ENCODE results near the gene ACOX3. TPM values are rescaled to one million over a fixed set of nuclear protein-coding genes. Genes with fewer than 3 reads are reported as not detected.

The ACOX3 gene
- total RNA-seq, 1 donor from 2014 or later = 74.5 TPM

DNA sequence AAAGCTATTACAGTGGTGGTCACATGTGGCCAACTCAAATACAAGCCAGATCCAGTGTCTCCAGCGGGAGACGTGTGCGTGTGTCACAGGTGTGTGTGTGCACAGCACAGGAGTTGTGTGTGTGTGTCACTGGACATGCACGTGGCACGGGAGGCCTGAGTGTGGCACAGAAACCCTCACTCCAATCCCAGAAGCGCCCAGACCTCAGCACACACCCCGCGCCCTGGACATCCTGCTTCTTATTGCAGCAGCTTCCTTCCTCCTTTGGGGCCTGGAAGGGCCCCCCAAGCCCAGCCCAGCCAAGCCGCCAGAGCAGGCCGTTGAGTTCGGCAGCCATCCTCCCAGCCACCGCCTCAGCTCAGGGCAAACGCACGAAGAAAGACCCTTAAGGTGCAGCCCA, 37.9 kb downstream of the ACOX3 start:
- peak overlapping the region; percentile 86 to 89 for H3K27ac ChIP-seq
- H3K9me3 ChIP-seq = no peaks in the 10 kb centered on the region
- peak overlapping the region in 1 of 2 donors; percentile 5 for H3K4me3 ChIP-seq
- peaks cover 42 to 48% of the 10 kb centered on the region in 2 donors for H3K36me3 ChIP-seq
- H3K4me1 ChIP-seq = peaks cover 15 to 19% of the 10 kb centered on the region in 2 donors
- no peaks in the 10 kb centered on the region for H3K27me3 ChIP-seq
- TF ChIP-seq, protein P1, sequence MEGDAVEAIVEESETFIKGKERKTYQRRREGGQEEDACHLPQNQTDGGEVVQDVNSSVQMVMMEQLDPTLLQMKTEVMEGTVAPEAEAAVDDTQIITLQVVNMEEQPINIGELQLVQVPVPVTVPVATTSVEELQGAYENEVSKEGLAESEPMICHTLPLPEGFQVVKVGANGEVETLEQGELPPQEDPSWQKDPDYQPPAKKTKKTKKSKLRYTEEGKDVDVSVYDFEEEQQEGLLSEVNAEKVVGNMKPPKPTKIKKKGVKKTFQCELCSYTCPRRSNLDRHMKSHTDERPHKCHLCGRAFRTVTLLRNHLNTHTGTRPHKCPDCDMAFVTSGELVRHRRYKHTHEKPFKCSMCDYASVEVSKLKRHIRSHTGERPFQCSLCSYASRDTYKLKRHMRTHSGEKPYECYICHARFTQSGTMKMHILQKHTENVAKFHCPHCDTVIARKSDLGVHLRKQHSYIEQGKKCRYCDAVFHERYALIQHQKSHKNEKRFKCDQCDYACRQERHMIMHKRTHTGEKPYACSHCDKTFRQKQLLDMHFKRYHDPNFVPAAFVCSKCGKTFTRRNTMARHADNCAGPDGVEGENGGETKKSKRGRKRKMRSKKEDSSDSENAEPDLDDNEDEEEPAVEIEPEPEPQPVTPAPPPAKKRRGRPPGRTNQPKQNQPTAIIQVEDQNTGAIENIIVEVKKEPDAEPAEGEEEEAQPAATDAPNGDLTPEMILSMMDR (IDR thresholded peaks at IDR 0.05) = no peak
- peak; percentile 41 to 82 for DNase-seq (ENCODE audit: low spot score in 2 of 2)
- intact Hi-C loops (cut with DNase I) = loop anchor here (1.0 to 2.0 kb wide), 5 partner anchors 26 to 243 kb away; partner anchors contain the start of genes ACOX3 and TRMT44

DNA sequence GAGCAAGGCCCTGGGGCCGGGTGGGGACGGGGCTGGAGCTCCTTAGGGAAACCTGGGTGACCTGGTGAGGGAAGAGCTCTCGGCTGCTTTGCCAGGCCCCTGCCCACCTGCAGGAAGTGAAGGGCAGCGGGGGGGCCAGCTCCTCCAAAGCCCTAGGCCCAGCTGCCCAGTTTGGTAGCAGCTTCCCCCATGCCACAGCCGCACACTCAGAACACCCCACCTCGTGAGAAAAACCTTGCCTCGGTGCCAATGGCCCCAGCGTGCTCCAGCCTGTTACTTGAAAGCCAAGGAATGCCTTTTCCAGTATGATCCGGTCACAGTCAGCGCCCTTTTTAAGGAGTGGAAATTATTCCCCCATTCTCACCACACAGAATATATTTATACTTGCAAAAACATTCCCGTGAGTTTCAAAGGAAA, 38.3 kb downstream of the ACOX3 start:
- Histone ChIP-seq H3K36me3 (peaks cover 40 to 50% of the 10 kb centered on the region in 2 donors), H3K4me1 (peaks cover 15 to 19% of the 10 kb centered on the region in 2 donors), H3K9me3 (no peaks in the 10 kb centered on the region), H3K27ac (peak overlapping the region; percentile 86 to 89), H3K27me3 (no peaks in the 10 kb centered on the region), H3K4me3 (no peak overlapping the region)
- intact Hi-C loops (cut with DNase I) = loop anchor here (1.0 to 2.0 kb wide), 3 partner anchors 27 to 243 kb away; partner anchors contain the start of genes ACOX3 and TRMT44
- TF ChIP-seq, protein P1 (IDR thresholded peaks at IDR 0.05) = no peak
- DNase-seq (ENCODE audit: low spot score in 2 of 2) = peak; percentile 63 to 92

DNA sequence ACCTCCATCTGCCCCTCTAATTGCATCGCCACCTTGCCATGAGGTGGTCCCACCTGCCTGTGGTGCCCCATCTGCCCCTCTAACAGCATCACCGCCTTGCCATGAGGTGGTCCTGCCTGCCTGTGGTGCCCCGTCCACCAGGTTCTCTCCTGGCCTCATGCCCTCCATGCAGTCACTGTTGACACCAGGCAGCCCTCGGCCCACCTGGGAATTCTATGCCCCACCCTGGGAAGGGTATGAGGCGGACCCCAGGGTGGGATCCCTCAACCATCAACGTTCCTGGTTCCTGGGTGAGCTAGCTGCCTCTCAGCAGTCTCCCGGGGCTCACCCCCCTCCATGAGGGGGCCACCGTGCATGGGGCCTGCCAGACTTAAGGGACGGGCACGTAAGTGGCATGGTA, 38.9 kb downstream of the ACOX3 start:
- intact Hi-C loops (cut with DNase I) = loop anchor here (1.0 to 2.0 kb wide), 3 partner anchors 27 to 242 kb away; partner anchors contain the start of genes ACOX3 and TRMT44
- H3K4me3 ChIP-seq = no peak overlapping the region
- H3K27ac ChIP-seq = peak overlapping the region; percentile 86 to 89
- TF ChIP-seq, protein P1 (IDR thresholded peaks at IDR 0.05) = no peak
- peaks cover 15 to 19% of the 10 kb centered on the region in 2 donors for H3K4me1 ChIP-seq
- no peaks in the 10 kb centered on the region for H3K27me3 ChIP-seq
- H3K9me3 ChIP-seq = no peaks in the 10 kb centered on the region
- peaks cover 40 to 55% of the 10 kb centered on the region in 2 donors for H3K36me3 ChIP-seq
- no peak for DNase-seq (ENCODE audit: low spot score in 2 of 2)

DNA sequence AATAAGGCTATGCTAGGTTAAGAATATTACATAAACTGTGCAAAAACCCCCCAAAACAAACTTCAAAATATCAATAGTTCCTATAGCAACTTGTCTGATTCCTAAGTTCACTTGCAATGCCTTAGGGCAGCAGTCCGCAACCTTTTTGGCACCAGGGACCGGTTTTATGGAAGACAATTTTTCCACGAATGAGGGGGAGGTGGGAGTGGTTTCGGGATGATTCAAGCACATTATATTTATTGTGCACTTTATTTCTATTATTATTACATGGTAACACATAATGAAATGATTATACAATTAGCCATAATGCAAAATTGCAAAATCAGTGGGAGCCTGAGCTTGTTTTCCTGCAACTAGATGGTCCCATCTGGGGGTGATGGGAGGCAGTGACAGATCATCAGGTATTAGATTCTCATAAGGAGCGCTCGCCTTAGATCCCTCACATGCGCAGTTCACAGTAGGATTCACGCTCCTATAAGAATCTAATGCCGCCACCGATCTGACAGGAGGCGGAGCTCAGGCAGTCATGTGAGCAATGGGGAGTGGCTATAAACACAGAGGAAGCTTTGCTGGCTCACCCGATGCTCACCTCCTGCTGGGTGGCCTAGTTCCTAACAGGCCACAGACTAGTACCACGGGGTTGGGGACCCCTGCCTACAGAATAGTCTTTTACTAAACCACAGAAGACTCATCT, 39.7 kb downstream of the ACOX3 start:
- Histone ChIP-seq H3K27me3 (no peaks in the 10 kb centered on the region), H3K27ac (peak overlapping the region in 1 of 2 donors; percentile 86), H3K9me3 (no peaks in the 10 kb centered on the region), H3K4me3 (no peak overlapping the region), H3K36me3 (peaks cover 39 to 57% of the 10 kb centered on the region in 2 donors), H3K4me1 (peaks cover 15 to 19% of the 10 kb centered on the region in 2 donors)
- TF ChIP-seq, protein P1 (IDR thresholded peaks at IDR 0.05) = no peak
- intact Hi-C loops (cut with DNase I) = no loop called here
- no peak for DNase-seq (ENCODE audit: low spot score in 2 of 2)

DNA sequence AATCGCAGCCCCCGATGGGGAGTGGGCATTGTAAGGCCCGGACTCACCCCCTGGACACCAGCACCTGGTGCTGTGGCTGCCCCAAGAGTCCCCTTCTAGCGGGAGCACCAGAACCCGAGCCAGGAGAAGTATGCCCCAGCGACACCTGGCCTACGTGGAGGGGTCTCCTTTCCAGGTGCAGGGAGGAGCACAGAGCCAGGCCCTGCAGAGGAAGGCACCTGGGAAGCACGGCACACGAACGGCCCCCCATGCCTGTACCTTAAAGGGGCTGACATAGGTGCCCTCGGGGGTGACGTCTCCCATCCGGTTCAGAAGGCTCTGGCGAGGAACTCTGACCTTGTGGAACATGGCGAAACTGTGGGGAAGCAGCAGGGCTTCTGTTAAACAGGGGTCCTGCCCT, 41.2 kb downstream of the ACOX3 start:
- TF ChIP-seq, protein P1 (IDR thresholded peaks at IDR 0.05) = no peak
- peaks cover 18 to 25% of the 10 kb centered on the region in 2 donors for H3K4me1 ChIP-seq
- DNase-seq (ENCODE audit: low spot score in 2 of 2) = no peak
- H3K27me3 ChIP-seq = no peaks in the 10 kb centered on the region
- intact Hi-C loops (cut with DNase I) = no loop called here
- H3K9me3 ChIP-seq = no peaks in the 10 kb centered on the region
- H3K4me3 ChIP-seq = no peak overlapping the region
- H3K36me3 ChIP-seq = peaks cover 26 to 44% of the 10 kb centered on the region in 2 donors
- no peak overlapping the region for H3K27ac ChIP-seq

Measured in ascending aorta (tissue), 2 donors.